ENCODE results near the gene EYA2. TPM values are rescaled to one million over a fixed set of nuclear protein-coding genes. Genes with fewer than 3 reads are reported as not detected.
A peak's percentile ranks its signal among the peaks of the same experiment; 100 is the strongest.
"Not testable (repeated sequence)": the region's sequence is repeated elsewhere in the genome, so short reads cannot be mapped to it uniquely, and the experiment has no call there.

Gene EYA2
- total RNA-seq, 3 donors from 2014 or later: 5.4 to 19.2 (median 12.5) TPM

DNA sequence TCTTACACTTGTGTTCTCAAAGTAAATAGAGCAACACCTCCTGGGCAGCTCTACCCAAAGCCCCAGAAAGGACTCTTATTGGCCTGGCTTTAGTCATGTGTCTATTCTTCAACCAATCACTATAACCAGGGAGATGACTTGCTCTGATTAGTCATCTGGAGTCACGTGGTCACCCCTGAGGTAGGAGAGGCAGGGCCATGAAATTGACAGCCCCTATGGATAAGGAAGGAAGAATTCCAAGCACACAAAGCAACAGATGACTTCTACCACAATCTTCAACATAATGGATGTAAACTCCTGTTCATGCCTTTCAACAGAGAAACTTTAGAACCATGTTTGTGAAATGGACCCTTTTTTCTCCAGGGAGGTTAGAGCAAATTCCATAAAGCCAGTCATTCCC lies 24.6 kb upstream of the EYA2 start:
- Histone ChIP-seq H3K27ac (no peak overlapping the region), H3K36me3 (no peaks in the 10 kb centered on the region), H3K27me3 (no peaks in the 10 kb centered on the region), H3K9me3 (no peaks in the 10 kb centered on the region), H3K4me3 (no peak overlapping the region), H3K4me1 (no peaks in the 10 kb centered on the region)
- TF ChIP-seq POLR2AphosphoS5 (IDR thresholded peaks at IDR 0.05) (no peak), POLR2A (IDR thresholded peaks at IDR 0.05) (no peak)
- TF ChIP-seq, protein P1, sequence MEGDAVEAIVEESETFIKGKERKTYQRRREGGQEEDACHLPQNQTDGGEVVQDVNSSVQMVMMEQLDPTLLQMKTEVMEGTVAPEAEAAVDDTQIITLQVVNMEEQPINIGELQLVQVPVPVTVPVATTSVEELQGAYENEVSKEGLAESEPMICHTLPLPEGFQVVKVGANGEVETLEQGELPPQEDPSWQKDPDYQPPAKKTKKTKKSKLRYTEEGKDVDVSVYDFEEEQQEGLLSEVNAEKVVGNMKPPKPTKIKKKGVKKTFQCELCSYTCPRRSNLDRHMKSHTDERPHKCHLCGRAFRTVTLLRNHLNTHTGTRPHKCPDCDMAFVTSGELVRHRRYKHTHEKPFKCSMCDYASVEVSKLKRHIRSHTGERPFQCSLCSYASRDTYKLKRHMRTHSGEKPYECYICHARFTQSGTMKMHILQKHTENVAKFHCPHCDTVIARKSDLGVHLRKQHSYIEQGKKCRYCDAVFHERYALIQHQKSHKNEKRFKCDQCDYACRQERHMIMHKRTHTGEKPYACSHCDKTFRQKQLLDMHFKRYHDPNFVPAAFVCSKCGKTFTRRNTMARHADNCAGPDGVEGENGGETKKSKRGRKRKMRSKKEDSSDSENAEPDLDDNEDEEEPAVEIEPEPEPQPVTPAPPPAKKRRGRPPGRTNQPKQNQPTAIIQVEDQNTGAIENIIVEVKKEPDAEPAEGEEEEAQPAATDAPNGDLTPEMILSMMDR (IDR thresholded peaks at IDR 0.05): no peak
- DNase-seq (ENCODE audit: low spot score in 2 of 2): no peak
- intact Hi-C loops (cut with DNase I; ENCODE audit: low total_unique reads): no loop called here

DNA sequence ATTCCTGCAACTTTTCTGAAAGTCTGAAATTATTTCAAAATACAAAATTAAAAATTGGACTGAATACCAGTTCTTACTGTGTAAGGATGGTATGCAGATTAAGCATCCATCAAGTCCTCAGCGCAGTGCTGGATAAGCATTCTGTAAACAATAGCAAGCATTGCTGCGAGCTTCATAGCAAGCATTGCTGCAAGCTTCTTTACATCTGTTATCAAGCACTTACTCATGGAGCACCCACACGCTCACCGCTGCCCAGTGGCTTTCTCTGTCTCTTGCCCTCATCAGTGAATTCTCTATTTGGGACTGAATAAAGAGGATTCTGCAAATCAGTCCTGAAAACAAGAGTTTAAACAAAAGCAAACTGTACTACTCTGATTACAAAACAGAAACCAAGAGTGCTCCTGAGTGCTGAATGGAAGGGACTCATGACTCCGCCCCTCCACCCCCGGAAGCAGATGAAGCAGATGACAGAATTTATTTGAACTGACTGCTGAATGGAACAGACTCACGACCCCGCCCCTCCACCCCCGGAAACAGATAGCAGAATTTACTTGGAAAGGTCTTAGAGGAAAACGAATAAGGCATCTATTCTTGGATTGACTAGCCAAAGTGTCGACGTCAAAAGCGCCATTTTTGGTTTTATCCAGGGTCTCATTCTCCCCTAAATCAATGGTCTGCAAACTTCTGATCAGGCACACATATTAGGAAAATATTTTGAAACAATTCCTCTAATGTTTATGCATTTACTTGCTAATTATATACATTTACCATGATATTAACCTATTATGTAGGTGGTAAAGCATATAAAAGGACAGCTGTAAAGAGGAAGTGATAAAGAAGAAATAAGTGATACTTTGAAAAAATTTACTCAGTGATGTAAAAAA lies 22.1 kb upstream of the EYA2 start:
- no peak overlapping the region for H3K27ac ChIP-seq
- no peaks in the 10 kb centered on the region for H3K27me3 ChIP-seq
- peak overlapping the region in 2 of 3 donors; percentile 21 to 50 for H3K4me3 ChIP-seq
- TF ChIP-seq POLR2A (IDR thresholded peaks at IDR 0.05): no peak
- no peak for TF ChIP-seq POLR2AphosphoS5 (IDR thresholded peaks at IDR 0.05)
- TF ChIP-seq, protein P1 (IDR thresholded peaks at IDR 0.05): no peak
- intact Hi-C loops (cut with DNase I; ENCODE audit: low total_unique reads): loop anchor here (2.0 kb wide), 1 partner anchor 58 kb away; no protein-coding TSS in a partner anchor
- no peak for DNase-seq (ENCODE audit: low spot score in 2 of 2)
- no peaks in the 10 kb centered on the region for H3K36me3 ChIP-seq
- no peaks in the 10 kb centered on the region for H3K4me1 ChIP-seq
- no peaks in the 10 kb centered on the region for H3K9me3 ChIP-seq

DNA sequence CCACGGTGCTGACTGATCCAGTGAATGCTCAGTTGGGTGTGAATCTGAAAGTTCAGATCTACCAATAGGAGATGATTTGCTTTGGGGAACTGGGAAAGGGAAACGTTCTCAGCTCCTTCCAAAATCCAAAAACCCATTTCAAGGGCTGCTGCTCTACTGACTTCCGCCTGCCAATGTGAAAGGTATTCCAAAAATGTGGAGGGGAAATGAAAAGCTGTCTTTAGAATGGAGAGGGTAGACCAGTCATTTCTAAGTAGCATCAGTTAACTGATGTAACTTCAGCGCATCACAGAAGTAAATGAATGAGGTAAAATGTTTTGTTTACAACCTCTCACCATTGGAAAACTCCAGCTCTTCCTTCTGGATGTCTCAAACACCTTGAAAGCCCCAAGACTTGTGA lies 19.6 kb upstream of the EYA2 start:
- TF ChIP-seq POLR2A (IDR thresholded peaks at IDR 0.05) (no peak), POLR2AphosphoS5 (IDR thresholded peaks at IDR 0.05) (no peak)
- TF ChIP-seq, protein P1 (IDR thresholded peaks at IDR 0.05): no peak
- H3K36me3 ChIP-seq: no peaks in the 10 kb centered on the region
- no peak overlapping the region for H3K4me3 ChIP-seq
- no peak overlapping the region for H3K27ac ChIP-seq
- no peaks in the 10 kb centered on the region for H3K9me3 ChIP-seq
- intact Hi-C loops (cut with DNase I; ENCODE audit: low total_unique reads): no loop called here
- no peak for DNase-seq (ENCODE audit: low spot score in 2 of 2)
- H3K4me1 ChIP-seq: no peaks in the 10 kb centered on the region
- no peaks in the 10 kb centered on the region for H3K27me3 ChIP-seq

DNA sequence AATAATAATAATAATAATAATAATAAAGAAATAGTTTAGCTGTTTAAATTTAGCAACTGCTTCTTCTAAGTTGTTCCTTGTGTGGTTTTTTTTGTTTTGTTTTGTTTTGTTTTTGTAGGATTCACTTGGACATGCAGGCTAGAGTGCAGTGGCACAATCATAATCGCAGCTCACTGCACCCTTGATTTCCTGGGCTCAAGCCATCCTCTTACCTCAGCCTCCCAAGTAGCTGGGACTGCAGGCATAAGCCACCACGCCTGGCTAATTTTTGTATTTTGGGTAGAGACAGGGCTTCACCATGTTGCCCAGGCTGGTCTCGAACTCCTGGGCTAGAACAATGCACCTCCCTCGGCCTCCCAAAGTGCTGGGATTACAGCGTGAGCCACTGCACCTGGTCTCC lies 15.3 kb upstream of the EYA2 start:
- H3K36me3 ChIP-seq: no peaks in the 10 kb centered on the region
- no peak overlapping the region for H3K27ac ChIP-seq
- H3K4me1 ChIP-seq: no peaks in the 10 kb centered on the region
- no peak overlapping the region for H3K4me3 ChIP-seq
- no peak for DNase-seq (ENCODE audit: low spot score in 2 of 2)
- intact Hi-C loops (cut with DNase I; ENCODE audit: low total_unique reads): no loop called here
- H3K9me3 ChIP-seq: no peaks in the 10 kb centered on the region
- TF ChIP-seq, protein P1 (IDR thresholded peaks at IDR 0.05): no peak
- TF ChIP-seq POLR2A (IDR thresholded peaks at IDR 0.05) (no peak), POLR2AphosphoS5 (IDR thresholded peaks at IDR 0.05) (no peak)
- H3K27me3 ChIP-seq: no peaks in the 10 kb centered on the region

DNA sequence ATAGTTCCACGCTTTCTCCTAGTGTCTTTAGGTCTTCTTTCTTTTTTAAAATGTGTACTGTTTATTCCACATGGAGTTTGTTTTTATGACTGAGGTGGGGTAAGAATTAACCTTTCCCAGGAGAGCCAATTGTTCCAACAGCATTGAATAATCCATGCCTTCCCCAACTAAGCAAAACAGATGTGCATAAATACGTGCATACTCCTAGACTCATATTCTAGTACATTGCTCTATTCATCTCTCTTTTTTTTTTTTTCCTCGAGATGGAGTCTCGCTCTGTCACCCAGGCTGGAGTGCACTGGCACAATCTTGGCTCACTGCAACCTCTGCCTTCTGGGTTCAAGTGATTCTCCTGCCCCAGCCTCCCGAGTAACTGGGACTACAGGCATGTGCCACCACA lies 14.7 kb upstream of the EYA2 start:
- DNase-seq (ENCODE audit: low spot score in 2 of 2); H3K4me3 ChIP-seq; H3K4me1 ChIP-seq; intact Hi-C loops (cut with DNase I; ENCODE audit: low total_unique reads); H3K36me3 ChIP-seq; H3K9me3 ChIP-seq; H3K27me3 ChIP-seq; H3K27ac ChIP-seq: not testable (repeated sequence)

Data from breast epithelium (tissue), 4 donors.